HEK293 (cell line): ENCODE data around the gene ANK2.

Experiments used
- CTCF ChIA-PET: fragments of 350-600 bp; formaldehyde crosslinking; extraction: SDS; loops from one replicate; lab custom pipeline; 2021; ENCODE audit warnings: antibody characterized with exemption; lab: Yijun Ruan, JAX
- POLR2A ChIA-PET: fragments of 300-600 bp; formaldehyde crosslinking; extraction: SDS; loops from one replicate; lab custom pipeline; 2020; ENCODE audit warnings: antibody characterized with exemption, inconsistent platforms; lab: Yijun Ruan, JAX
- H3K27ac ChIP-seq: fragments of 200-500 bp; sonication (Bioruptor generic); 2 replicates; pipeline ENCODE4 v1.5.1; 2014; ENCODE audit warnings: low read depth, low read length, control low read depth, inconsistent platforms; ENCODE audit errors: extremely low read depth
- H3K36me3 ChIP-seq, 2 experiments: fragments of 200-500 bp in 1 of 2; sonication (Bioruptor generic) in 1 of 2; 1 replicate in 1 of 2; 2 replicates in 1 of 2; pipeline ENCODE4 v1.5.1; 2014 to 2017; ENCODE audit warnings: inconsistent platforms in 2 of 2, low read length in 2 of 2; ENCODE audit not compliant: control insufficient read depth in 2 of 2, insufficient read depth in 1 of 2
- H3K4me1 ChIP-seq: fragments of 200-500 bp; sonication (Bioruptor generic); 2 replicates; pipeline ENCODE4 v1.5.1; 2014; ENCODE audit warnings: mild to moderate bottlenecking, low read length, inconsistent platforms; ENCODE audit not compliant: control insufficient read depth, insufficient read depth
- H3K4me3 ChIP-seq: 2 replicates; pipeline ENCODE4 v1.5.1; 2011; ENCODE audit warnings: low read depth, mild to moderate bottlenecking, control low read depth, low read length, moderate library complexity
- H3K9me3 ChIP-seq: fragments of 200-500 bp; sonication (Bioruptor generic); 2 replicates; pipeline ENCODE4 v1.5.1; 2014; ENCODE audit warnings: low read depth, low read length, inconsistent platforms; ENCODE audit not compliant: control insufficient read depth, insufficient read depth
- HOXA7 ChIP-seq: sonication (generic); formaldehyde crosslinking; IDR thresholded peaks from 2 replicates; pipeline ENCODE4 v1.8.1; 2022; ENCODE audit warnings: missing genetic modification reagents, borderline replicate concordance
- HOXD13 ChIP-seq: sonication (generic); formaldehyde crosslinking; IDR thresholded peaks from 2 replicates; pipeline ENCODE4 v1.8.0; 2022; ENCODE audit warnings: missing genetic modification reagents, borderline replicate concordance
- IKZF3 ChIP-seq: fragments of 450-650 bp; IDR thresholded peaks from 2 replicates; pipeline ENCODE4 v1.5.0; 2018; ENCODE audit warnings: missing biosample characterization, mild to moderate bottlenecking, missing genetic modification characterization, moderate library complexity
- KLF8 ChIP-seq: fragments of 450-650 bp; formaldehyde crosslinking; IDR thresholded peaks from 2 replicates; pipeline ENCODE4 v1.5.1; 2016; ENCODE audit warnings: missing biosample characterization, missing genetic modification characterization
- MZF1 ChIP-seq: fragments of 450-650 bp; formaldehyde crosslinking; IDR thresholded peaks from 2 replicates; pipeline ENCODE4 v1.5.1; 2017; ENCODE audit warnings: missing biosample characterization, missing genetic modification characterization, borderline replicate concordance
- OSR2 ChIP-seq: fragments of 450-650 bp; formaldehyde crosslinking; IDR thresholded peaks from 2 replicates; pipeline ENCODE4 v1.5.1; 2016; ENCODE audit warnings: missing biosample characterization, missing genetic modification characterization
- RBAK ChIP-seq: fragments of 450-650 bp; formaldehyde crosslinking; IDR thresholded peaks from 2 replicates; pipeline ENCODE4 v1.5.1; 2016; ENCODE audit warnings: missing biosample characterization, missing genetic modification characterization
- ZNF121 ChIP-seq: fragments of 450-650 bp; formaldehyde crosslinking; IDR thresholded peaks from 2 replicates; pipeline ENCODE4 v1.5.1; 2016; ENCODE audit warnings: missing biosample characterization, missing genetic modification characterization
- ZNF157 ChIP-seq: fragments of 450-650 bp; formaldehyde crosslinking; IDR thresholded peaks from 2 replicates; pipeline ENCODE4 v1.5.1; 2016; ENCODE audit warnings: missing biosample characterization, missing genetic modification characterization
- ZNF239 ChIP-seq: fragments of 450-650 bp; formaldehyde crosslinking; IDR thresholded peaks from 2 replicates; pipeline ENCODE4 v1.5.1; 2016; ENCODE audit warnings: missing biosample characterization, missing genetic modification characterization
- ZNF302 ChIP-seq: fragments of 450-650 bp; formaldehyde crosslinking; IDR thresholded peaks from 2 replicates; pipeline ENCODE4 v1.5.1; 2016; ENCODE audit warnings: missing biosample characterization, missing genetic modification characterization, low read depth
- ZNF510 ChIP-seq: fragments of 450-650 bp; formaldehyde crosslinking; IDR thresholded peaks from 2 replicates; pipeline ENCODE4 v1.5.1; 2018; ENCODE audit warnings: mild to moderate bottlenecking, missing genetic modification characterization, missing biosample characterization; ENCODE audit not compliant: insufficient replicate concordance
- ZNF549 ChIP-seq: fragments of 450-650 bp; IDR thresholded peaks from 2 replicates; pipeline ENCODE4 v1.5.1; 2018; ENCODE audit warnings: missing biosample characterization, missing genetic modification characterization, mild to moderate bottlenecking, inconsistent platforms, moderate library complexity
- ZNF623 ChIP-seq: fragments of 450-650 bp; formaldehyde crosslinking; IDR thresholded peaks from 2 replicates; pipeline ENCODE4 v1.5.1; 2016; ENCODE audit warnings: missing biosample characterization, missing genetic modification characterization
- ZNF624 ChIP-seq: fragments of 450-650 bp; formaldehyde crosslinking; IDR thresholded peaks from 2 replicates; pipeline ENCODE4 v1.5.1; 2017; ENCODE audit warnings: missing biosample characterization, missing genetic modification characterization
- ZNF654 ChIP-seq: fragments of 450-650 bp; formaldehyde crosslinking; IDR thresholded peaks from 2 replicates; pipeline ENCODE4 v1.5.1; 2016; ENCODE audit warnings: low read depth, missing biosample characterization, missing genetic modification characterization
- ZNF660 ChIP-seq: fragments of 450-650 bp; IDR thresholded peaks from 2 replicates; pipeline ENCODE4 v1.5.1; 2018; ENCODE audit warnings: missing biosample characterization, mild to moderate bottlenecking, missing genetic modification characterization
- ZNF707 ChIP-seq: fragments of 450-650 bp; formaldehyde crosslinking; IDR thresholded peaks from 2 replicates; pipeline ENCODE4 v1.5.1; 2016; ENCODE audit warnings: missing biosample characterization, missing genetic modification characterization
- ZSCAN23 ChIP-seq: fragments of 450-650 bp; formaldehyde crosslinking; IDR thresholded peaks from 2 replicates; pipeline ENCODE4 v1.5.1; 2016; ENCODE audit warnings: missing biosample characterization, missing genetic modification characterization
- TF ChIP-seq, protein P1 (sequence below): fragments of 450-650 bp; formaldehyde crosslinking; IDR thresholded peaks from 2 replicates; pipeline ENCODE4 v1.5.1; 2016; ENCODE audit warnings: missing biosample characterization, missing genetic modification characterization
- TF ChIP-seq, protein P2 (sequence below): IDR thresholded peaks from 2 replicates; pipeline ENCODE4 v1.6.1; 2011; ENCODE audit warnings: mild to moderate bottlenecking, low read depth, low read length, borderline replicate concordance
- TF ChIP-seq, protein P3 (sequence below): fragments of 450-650 bp; formaldehyde crosslinking; IDR thresholded peaks from 2 replicates; pipeline ENCODE4 v1.5.1; 2016; ENCODE audit warnings: missing biosample characterization, missing genetic modification characterization

The ANK2 gene

DNA sequence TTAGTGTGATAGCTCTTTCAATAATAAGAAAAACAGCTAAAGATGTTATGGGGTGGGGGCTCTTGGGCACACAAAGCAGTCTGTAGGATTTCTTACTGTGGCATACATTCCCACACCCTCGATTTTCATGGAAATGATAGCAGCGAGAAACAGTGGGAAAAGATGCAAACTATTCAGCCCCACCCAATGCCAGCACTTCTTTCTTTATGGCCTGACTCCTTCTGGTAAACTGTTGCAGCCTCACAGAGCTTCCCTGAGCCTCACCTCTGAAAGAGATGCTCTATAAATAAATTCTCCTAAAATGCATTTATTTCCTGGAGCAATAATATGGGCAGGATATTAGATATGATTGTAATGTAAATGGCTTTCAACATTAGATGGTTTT, 910 bp downstream of the ANK2 start:
- no peaks in the 10 kb centered on the region for H3K9me3 ChIP-seq
- no peak overlapping the region for H3K4me3 ChIP-seq
- no peak for TF ChIP-seq ZNF157 (tag by site-specific recombination)
- no peak for TF ChIP-seq RBAK (tag by site-specific recombination)
- TF ChIP-seq KLF8 (tag by site-specific recombination) = no peak
- no peak for TF ChIP-seq ZNF623 (tag by site-specific recombination)
- TF ChIP-seq, protein P1, sequence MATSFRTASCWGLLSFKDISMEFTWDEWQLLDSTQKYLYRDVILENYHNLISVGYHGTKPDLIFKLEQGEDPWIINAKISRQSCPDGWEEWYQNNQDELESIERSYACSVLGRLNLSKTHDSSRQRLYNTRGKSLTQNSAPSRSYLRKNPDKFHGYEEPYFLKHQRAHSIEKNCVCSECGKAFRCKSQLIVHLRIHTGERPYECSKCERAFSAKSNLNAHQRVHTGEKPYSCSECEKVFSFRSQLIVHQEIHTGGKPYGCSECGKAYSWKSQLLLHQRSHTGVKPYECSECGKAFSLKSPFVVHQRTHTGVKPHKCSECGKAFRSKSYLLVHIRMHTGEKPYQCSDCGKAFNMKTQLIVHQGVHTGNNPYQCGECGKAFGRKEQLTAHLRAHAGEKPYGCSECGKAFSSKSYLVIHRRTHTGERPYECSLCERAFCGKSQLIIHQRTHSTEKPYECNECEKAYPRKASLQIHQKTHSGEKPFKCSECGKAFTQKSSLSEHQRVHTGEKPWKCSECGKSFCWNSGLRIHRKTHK = no peak
- TF ChIP-seq ZNF549 (tag by site-specific recombination) = no peak
- TF ChIP-seq ZNF660 (tag by site-specific recombination) = no peak
- no peak for TF ChIP-seq ZNF121 (tag by site-specific recombination)
- no peak for TF ChIP-seq ZNF239
- no peak for TF ChIP-seq HOXD13 (CRISPR knock-in tag)
- TF ChIP-seq ZNF510 (tag by site-specific recombination) = no peak
- H3K4me1 ChIP-seq = peaks cover 11% of the 10 kb centered on the region
- H3K36me3 ChIP-seq = no peaks in the 10 kb centered on the region
- CTCF ChIA-PET = interaction anchor here (0.6 kb wide), 1 partner anchor 26 kb away, joined by 3 read pairs; no protein-coding TSS in a partner anchor
- POLR2A ChIA-PET = no interaction called here
- H3K27ac ChIP-seq = no peak overlapping the region

DNA sequence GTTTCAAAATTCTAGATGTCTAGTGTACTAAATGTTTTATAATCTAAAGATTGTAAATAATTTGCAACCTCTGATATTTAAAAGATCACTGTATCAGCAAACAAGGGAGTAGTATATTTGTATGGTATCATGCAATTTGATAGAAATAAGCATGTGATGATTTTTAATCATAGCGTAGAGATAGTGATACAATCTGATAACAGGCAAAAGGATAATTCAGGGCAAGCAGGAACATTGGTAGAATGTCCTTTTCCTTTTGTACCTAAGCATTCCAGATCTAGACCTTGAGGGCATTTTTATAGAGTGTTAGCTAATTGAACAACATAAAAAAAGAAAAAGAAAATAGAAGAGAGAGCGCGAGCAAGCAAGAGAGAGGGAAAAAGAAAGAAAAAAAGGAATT, 1.4 kb downstream of the ANK2 start:
- no peaks in the 10 kb centered on the region for H3K9me3 ChIP-seq
- H3K4me3 ChIP-seq = no peak overlapping the region
- no peak overlapping the region for H3K27ac ChIP-seq
- TF ChIP-seq, protein P2, sequence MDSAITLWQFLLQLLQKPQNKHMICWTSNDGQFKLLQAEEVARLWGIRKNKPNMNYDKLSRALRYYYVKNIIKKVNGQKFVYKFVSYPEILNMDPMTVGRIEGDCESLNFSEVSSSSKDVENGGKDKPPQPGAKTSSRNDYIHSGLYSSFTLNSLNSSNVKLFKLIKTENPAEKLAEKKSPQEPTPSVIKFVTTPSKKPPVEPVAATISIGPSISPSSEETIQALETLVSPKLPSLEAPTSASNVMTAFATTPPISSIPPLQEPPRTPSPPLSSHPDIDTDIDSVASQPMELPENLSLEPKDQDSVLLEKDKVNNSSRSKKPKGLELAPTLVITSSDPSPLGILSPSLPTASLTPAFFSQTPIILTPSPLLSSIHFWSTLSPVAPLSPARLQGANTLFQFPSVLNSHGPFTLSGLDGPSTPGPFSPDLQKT = no peak
- TF ChIP-seq ZNF549 (tag by site-specific recombination) = no peak
- TF ChIP-seq ZSCAN23 (tag by site-specific recombination) = no peak
- no peak for TF ChIP-seq ZNF624
- TF ChIP-seq ZNF302 (tag by site-specific recombination) = no peak
- no peak for TF ChIP-seq HOXA7 (CRISPR knock-in tag)
- TF ChIP-seq, protein P3, sequence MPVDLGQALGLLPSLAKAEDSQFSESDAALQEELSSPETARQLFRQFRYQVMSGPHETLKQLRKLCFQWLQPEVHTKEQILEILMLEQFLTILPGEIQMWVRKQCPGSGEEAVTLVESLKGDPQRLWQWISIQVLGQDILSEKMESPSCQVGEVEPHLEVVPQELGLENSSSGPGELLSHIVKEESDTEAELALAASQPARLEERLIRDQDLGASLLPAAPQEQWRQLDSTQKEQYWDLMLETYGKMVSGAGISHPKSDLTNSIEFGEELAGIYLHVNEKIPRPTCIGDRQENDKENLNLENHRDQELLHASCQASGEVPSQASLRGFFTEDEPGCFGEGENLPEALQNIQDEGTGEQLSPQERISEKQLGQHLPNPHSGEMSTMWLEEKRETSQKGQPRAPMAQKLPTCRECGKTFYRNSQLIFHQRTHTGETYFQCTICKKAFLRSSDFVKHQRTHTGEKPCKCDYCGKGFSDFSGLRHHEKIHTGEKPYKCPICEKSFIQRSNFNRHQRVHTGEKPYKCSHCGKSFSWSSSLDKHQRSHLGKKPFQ (tag by site-specific recombination) = no peak
- TF ChIP-seq IKZF3 (tag by site-specific recombination) = no peak
- no peak for TF ChIP-seq ZNF654
- TF ChIP-seq MZF1 = no peak
- no peak for TF ChIP-seq OSR2
- TF ChIP-seq ZNF707 = no peak
- no peaks in the 10 kb centered on the region for H3K36me3 ChIP-seq
- CTCF ChIA-PET = interaction anchor here (0.6 to 0.7 kb wide), 2 partner anchors 25 to 37 kb away, joined by 3 read pairs; no protein-coding TSS in a partner anchor
- POLR2A ChIA-PET = no interaction called here
- H3K4me1 ChIP-seq = peaks cover 11% of the 10 kb centered on the region
